COR-L47 (cell line): ENCODE data around the gene FRMPD4.
A peak's percentile ranks its signal among the peaks of the same experiment; 100 is the strongest.
"Not testable (repeated sequence)": the region's sequence is repeated elsewhere in the genome, so short reads cannot be mapped to it uniquely, and the experiment has no call there.

Experiments used
- DNase-seq: peaks from one replicate; lab custom pipeline; 2025; lab: John Stamatoyannopoulos, UW

The FRMPD4 gene

GRCh38 chrX:12138361-12139313 is at the start of gene FRMPD4:
Gene FRMPD4 (plus strand): TSS chrX:12138473. CDS start chrX:12138972, 499 bp downstream.
- peak; percentile 38 for DNase-seq

GRCh38 chrX:12089740-12090139 is 48.5 kb upstream of the FRMPD4 start:
- DNase-seq, result no peak

- no peak for DNase-seq
Measured at GRCh38 chrX:12113321-12113720, 25.0 kb upstream of the FRMPD4 start.

- DNase-seq, result no peak
Measured at GRCh38 chrX:12115377-12115776, 22.9 kb upstream of the FRMPD4 start.

GRCh38 chrX:12118134-12118533 is 20.1 kb upstream of the FRMPD4 start:
- no peak for DNase-seq

GRCh38 chrX:12128017-12128416 is 10.3 kb upstream of the FRMPD4 start:
- no peak for DNase-seq

- peak; percentile 27 for DNase-seq
Measured at GRCh38 chrX:12137951-12138360, 317 bp upstream of the FRMPD4 start.

GRCh38 chrX:12139934-12140611 is 1.8 kb downstream of the FRMPD4 start:
- peak; percentile 17 for DNase-seq

GRCh38 chrX:12141511-12141910 is 3.2 kb downstream of the FRMPD4 start:
- no peak for DNase-seq

- DNase-seq, result no peak
Measured at GRCh38 chrX:12142661-12143060, 4.4 kb downstream of the FRMPD4 start.

GRCh38 chrX:12145402-12145801 is 7.1 kb downstream of the FRMPD4 start:
- no peak for DNase-seq

GRCh38 chrX:12149670-12150407 is 11.6 kb downstream of the FRMPD4 start:
- no peak for DNase-seq

- DNase-seq, result no peak
Measured at GRCh38 chrX:12153317-12153716, 15.0 kb downstream of the FRMPD4 start.

- no peak for DNase-seq
Measured at GRCh38 chrX:12153741-12154140, 15.5 kb downstream of the FRMPD4 start.

- no peak for DNase-seq
Measured at GRCh38 chrX:12159799-12160198, 21.5 kb downstream of the FRMPD4 start.

GRCh38 chrX:12162420-12162819 is 24.1 kb downstream of the FRMPD4 start:
- DNase-seq, result no peak

GRCh38 chrX:12164180-12164579 is 25.9 kb downstream of the FRMPD4 start:
- DNase-seq, result not testable (repeated sequence)

- DNase-seq, result no peak
Measured at GRCh38 chrX:12170755-12171154, 32.5 kb downstream of the FRMPD4 start.

- DNase-seq, result no peak
Measured at GRCh38 chrX:12174358-12174757, 36.1 kb downstream of the FRMPD4 start.

- no peak for DNase-seq
Measured at GRCh38 chrX:12197030-12197429, 58.8 kb downstream of the FRMPD4 start.

GRCh38 chrX:12206413-12206812 is 68.1 kb downstream of the FRMPD4 start:
- no peak for DNase-seq

GRCh38 chrX:12210196-12210815 is 72.0 kb downstream of the FRMPD4 start:
- no peak for DNase-seq
